Right lobe of liver (tissue), 4 donors: ENCODE measurements around the gene TROAP.

Experiments used
- CTCF ChIP-seq, 4 donors: fragments of 200-600 bp in 3 of 4; fragments of 450-650 bp in 1 of 4; IDR thresholded peaks; one replicate each; pipeline versions ENCODE4 v1.5.1 to v1.8.0; 2016 to 2022; ENCODE audit warnings: antibody characterized with exemption in 4 of 4, mild to moderate bottlenecking in 2 of 4
- POLR2A ChIP-seq: fragments of 450-650 bp; IDR thresholded peaks from one replicate; pipeline ENCODE4 v1.6.1; 2017; ENCODE audit warnings: antibody characterized with exemption, mild to moderate bottlenecking
- donor health status: DM: no; HTN: no; CAD: no.
- donor health status: DM: no; HTN: no; CAD: no.
- donor health status: DM: no; HTN: yes; CAD: no.

GRCh38 chr12:49346659-49347310 is 23.7 kb downstream of the TROAP start, which contains the start of gene DNAJC22:
- TF ChIP-seq CTCF (IDR thresholded peaks at IDR 0.05) = no peak
- no peak for TF ChIP-seq POLR2A
